ENCODE results near the gene RBKS.
"Not testable (repeated sequence)": the region's sequence is repeated elsewhere in the genome, so short reads cannot be mapped to it uniquely, and the experiment has no call there.

RBKS gene

GRCh38 chr2:27762951-27763906 lies 127.0 kb downstream of the RBKS start:
- Histone ChIP-seq H3K27ac (ENCODE audit: low read depth, low read length) (no peak overlapping the region), H3K27me3 (ENCODE audit: control insufficient read depth, insufficient read depth, low read length) (peaks cover 6% of the 10 kb centered on the region; the same call in 1 of the 2 replicates), H3K9ac (ENCODE audit: low read length) (no peak overlapping the region), H3K36me3 (ENCODE audit: control insufficient read depth, insufficient read depth, low read length) (no peaks in the 10 kb centered on the region), H3K4me3 (ENCODE audit: low read depth, low read length) (no peak overlapping the region), H3K4me1 (ENCODE audit: control insufficient read depth, insufficient read depth, low read length) (no peaks in the 10 kb centered on the region), H3K9me3 (ENCODE audit: control insufficient read depth, insufficient read depth, low read depth, low read length) (no peaks in the 10 kb centered on the region)

- Histone ChIP-seq H3K36me3 (ENCODE audit: control insufficient read depth, insufficient read depth, low read length) (no peaks in the 10 kb centered on the region), H3K27me3 (ENCODE audit: control insufficient read depth, insufficient read depth, low read length) (no peaks in the 10 kb centered on the region), H3K4me3 (ENCODE audit: low read depth, low read length) (no peak overlapping the region), H3K9me3 (ENCODE audit: control insufficient read depth, insufficient read depth, low read depth, low read length) (no peaks in the 10 kb centered on the region), H3K27ac (ENCODE audit: low read depth, low read length) (no peak overlapping the region), H3K9ac (ENCODE audit: low read length) (no peak overlapping the region), H3K4me1 (ENCODE audit: control insufficient read depth, insufficient read depth, low read length) (peaks cover 15% of the 10 kb centered on the region)
These were observed 133.4 kb downstream of the RBKS start for GRCh38 chr2:27756544-27757498.

DNA sequence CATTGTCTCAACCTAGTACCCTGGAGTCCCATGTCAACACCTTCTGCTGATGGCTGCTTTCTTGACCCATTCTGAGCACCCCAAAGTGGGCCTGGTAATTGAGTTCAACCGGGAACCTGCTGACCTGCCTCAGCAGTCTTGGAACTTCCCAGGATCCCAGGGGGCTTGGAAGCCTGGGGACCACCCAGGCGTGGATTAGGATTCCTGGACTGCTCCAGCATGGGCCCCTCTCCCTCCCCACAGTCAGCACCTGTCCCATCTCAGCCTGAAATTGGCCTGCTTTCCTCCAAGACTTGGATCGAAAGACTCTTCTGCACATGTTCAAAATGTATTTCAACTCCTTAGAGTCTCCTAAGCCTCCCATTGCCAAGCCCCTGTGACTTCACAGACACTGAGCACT lies 134.1 kb downstream of the RBKS start:
- Histone ChIP-seq H3K9me3 (ENCODE audit: control insufficient read depth, insufficient read depth, low read depth, low read length) (no peaks in the 10 kb centered on the region), H3K4me1 (ENCODE audit: control insufficient read depth, insufficient read depth, low read length) (peaks cover 18% of the 10 kb centered on the region), H3K27ac (ENCODE audit: low read depth, low read length) (no peak overlapping the region), H3K9ac (ENCODE audit: low read length) (no peak overlapping the region), H3K27me3 (ENCODE audit: control insufficient read depth, insufficient read depth, low read length) (no peaks in the 10 kb centered on the region), H3K36me3 (ENCODE audit: control insufficient read depth, insufficient read depth, low read length) (no peaks in the 10 kb centered on the region), H3K4me3 (ENCODE audit: low read depth, low read length) (no peak overlapping the region)

DNA sequence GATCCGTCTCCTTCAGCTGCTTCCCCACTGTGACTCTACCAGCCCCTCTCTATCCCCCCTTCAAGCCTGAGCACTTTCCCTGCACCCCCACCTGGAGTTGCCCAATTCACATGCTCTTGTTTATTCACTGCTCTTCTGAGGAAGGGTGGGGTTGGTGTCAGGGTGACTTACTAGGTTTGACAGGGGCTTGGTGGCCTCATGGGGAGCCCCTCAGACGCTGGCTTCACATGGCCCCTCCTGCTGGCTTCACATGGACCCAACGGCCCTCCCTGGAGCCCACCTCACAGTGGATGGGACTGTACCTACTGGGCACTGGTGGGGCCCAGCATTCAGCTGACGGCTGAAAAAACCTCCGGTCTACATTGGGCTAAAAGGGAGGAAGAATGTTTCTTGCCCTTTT lies 135.4 kb downstream of the RBKS start:
- Histone ChIP-seq H3K36me3 (ENCODE audit: control insufficient read depth, insufficient read depth, low read length) (no peaks in the 10 kb centered on the region), H3K9me3 (ENCODE audit: control insufficient read depth, insufficient read depth, low read depth, low read length) (no peaks in the 10 kb centered on the region), H3K9ac (ENCODE audit: low read length) (no peak overlapping the region), H3K4me1 (ENCODE audit: control insufficient read depth, insufficient read depth, low read length) (peaks cover 18% of the 10 kb centered on the region), H3K27me3 (ENCODE audit: control insufficient read depth, insufficient read depth, low read length) (no peaks in the 10 kb centered on the region), H3K27ac (ENCODE audit: low read depth, low read length) (no peak overlapping the region), H3K4me3 (ENCODE audit: low read depth, low read length) (no peak overlapping the region)

DNA sequence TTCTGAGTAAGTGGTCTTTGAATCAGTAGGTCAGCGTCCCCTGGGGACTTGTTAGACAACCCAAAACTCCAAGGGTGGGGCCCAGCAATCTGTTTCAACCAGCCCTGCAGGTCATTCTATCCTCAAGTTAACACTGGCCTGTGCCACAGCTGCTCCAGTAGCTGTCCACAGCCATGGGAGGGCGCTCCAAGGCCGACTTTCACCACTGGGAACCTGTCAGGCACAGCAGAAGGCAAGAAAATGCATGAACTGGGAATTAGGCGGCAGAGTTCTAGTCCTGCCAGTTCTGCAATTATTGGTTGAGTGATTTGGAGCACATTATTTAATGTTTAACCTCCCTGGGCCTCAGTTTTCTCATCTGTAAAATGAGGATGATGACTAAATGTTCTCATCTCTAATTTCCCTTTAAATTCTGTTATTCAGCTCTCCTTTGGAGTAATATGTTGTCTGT lies 136.0 kb downstream of the RBKS start:
- Histone ChIP-seq H3K27me3 (ENCODE audit: control insufficient read depth, insufficient read depth, low read length) (no peaks in the 10 kb centered on the region), H3K27ac (ENCODE audit: low read depth, low read length) (no peak overlapping the region), H3K9ac (ENCODE audit: low read length) (no peak overlapping the region), H3K36me3 (ENCODE audit: control insufficient read depth, insufficient read depth, low read length) (no peaks in the 10 kb centered on the region), H3K4me3 (ENCODE audit: low read depth, low read length) (no peak overlapping the region), H3K4me1 (ENCODE audit: control insufficient read depth, insufficient read depth, low read length) (peaks cover 18% of the 10 kb centered on the region), H3K9me3 (ENCODE audit: control insufficient read depth, insufficient read depth, low read depth, low read length) (peaks cover 4% of the 10 kb centered on the region)

DNA sequence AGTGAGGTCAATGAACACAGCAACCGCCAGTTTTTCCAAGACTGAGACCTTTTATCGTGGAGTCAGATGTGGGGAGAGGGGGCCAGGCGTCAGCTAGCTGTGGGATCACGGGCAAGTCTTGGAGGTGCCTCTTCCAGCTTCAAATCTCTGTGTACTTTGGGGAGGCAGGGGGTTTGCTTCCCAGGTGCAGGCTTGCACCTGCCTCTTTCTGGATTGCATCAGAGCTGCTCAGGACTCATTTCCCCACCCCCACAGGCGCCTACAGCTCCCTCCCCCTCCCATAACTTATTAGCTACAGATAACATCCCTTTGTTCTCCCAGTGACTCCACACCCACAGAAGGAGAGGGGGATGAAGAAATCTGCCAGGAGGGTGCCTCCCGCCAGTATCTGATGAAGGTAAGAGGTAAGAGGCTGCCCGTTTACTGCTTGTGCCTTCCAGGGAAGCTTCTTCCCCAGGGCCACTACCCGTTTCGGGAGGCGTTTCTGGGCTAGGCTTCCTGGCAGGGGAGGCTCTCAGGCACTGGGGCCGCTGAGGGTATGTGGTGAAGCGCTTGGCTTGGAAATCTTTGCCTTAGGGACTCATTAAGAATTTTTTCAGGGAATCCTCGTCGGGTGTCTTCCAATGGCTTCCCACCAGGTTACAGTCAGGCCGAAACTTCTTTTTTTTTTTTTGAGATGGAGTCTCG lies 137.5 kb downstream of the RBKS start:
- H3K9ac ChIP-seq (ENCODE audit: low read length), result peak overlapping the region; percentile 95
- no peaks in the 10 kb centered on the region for H3K36me3 ChIP-seq (ENCODE audit: control insufficient read depth, insufficient read depth, low read length)
- H3K4me1 ChIP-seq (ENCODE audit: control insufficient read depth, insufficient read depth, low read length), result peaks cover 18% of the 10 kb centered on the region
- H3K27me3 ChIP-seq (ENCODE audit: control insufficient read depth, insufficient read depth, low read length), result no peaks in the 10 kb centered on the region
- H3K9me3 ChIP-seq (ENCODE audit: control insufficient read depth, insufficient read depth, low read depth, low read length), result peaks cover 12% of the 10 kb centered on the region
- peak overlapping the region; percentile 62 for H3K4me3 ChIP-seq (ENCODE audit: low read depth, low read length)
- H3K27ac ChIP-seq (ENCODE audit: low read depth, low read length), result peak overlapping the region; percentile 82

DNA sequence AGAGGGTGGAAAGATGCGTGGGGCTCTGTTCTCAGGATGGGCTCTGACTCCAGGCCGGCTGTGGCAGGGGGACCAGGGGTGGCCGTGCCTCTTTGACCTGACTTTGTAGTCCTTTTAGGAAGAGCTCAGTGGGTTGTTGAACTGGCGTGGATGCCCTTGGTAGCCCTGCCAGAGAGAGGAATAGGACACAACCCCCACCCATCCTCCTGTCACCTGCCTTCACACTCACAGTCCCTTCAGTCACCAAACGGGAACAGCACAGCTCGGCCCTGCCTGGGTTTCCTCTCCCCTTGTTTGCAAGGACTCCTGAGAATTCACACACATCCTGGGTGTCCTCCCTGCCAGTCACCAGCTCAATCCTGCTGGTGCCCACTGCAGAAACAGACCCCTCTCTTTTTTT lies 138.8 kb downstream of the RBKS start:
- Histone ChIP-seq H3K4me3 (ENCODE audit: low read depth, low read length) (no peak overlapping the region), H3K27me3 (ENCODE audit: control insufficient read depth, insufficient read depth, low read length) (no peaks in the 10 kb centered on the region), H3K4me1 (ENCODE audit: control insufficient read depth, insufficient read depth, low read length) (peaks cover 18% of the 10 kb centered on the region), H3K9me3 (ENCODE audit: control insufficient read depth, insufficient read depth, low read depth, low read length) (peaks cover 12% of the 10 kb centered on the region), H3K9ac (ENCODE audit: low read length) (no peak overlapping the region), H3K27ac (ENCODE audit: low read depth, low read length) (no peak overlapping the region), H3K36me3 (ENCODE audit: control insufficient read depth, insufficient read depth, low read length) (no peaks in the 10 kb centered on the region)

- H3K9me3 ChIP-seq (ENCODE audit: control insufficient read depth, insufficient read depth, low read depth, low read length), result peaks cover 12% of the 10 kb centered on the region
- H3K36me3 ChIP-seq (ENCODE audit: control insufficient read depth, insufficient read depth, low read length), result not testable (repeated sequence)
These were observed 141.2 kb downstream of the RBKS start for GRCh38 chr2:27748803-27749554.

DNA sequence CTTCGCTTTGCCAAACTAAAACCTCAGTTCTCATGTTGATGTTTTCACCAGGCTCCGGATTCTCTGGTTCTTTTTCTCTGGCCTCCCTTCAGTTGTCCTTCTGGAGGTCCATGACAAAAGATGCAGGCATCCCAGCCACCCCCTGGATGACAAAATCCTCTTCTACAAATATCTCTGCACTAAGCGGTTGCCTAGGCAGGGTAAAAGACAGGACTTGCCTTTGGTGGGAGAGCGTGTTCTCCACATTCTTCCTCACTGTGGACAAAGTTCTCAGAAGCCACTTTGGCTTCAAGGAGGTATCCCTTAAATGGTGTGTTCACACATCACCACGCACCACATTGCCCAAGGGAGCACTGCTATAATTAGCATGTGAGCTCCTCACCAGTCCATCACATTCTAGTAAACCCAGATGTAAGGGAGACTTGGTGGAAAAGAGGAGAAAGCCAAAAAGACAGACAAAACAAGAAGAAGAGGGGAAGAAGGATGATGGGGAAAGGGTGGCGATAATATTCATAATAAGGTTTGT lies 142.3 kb downstream of the RBKS start:
- Histone ChIP-seq H3K4me3 (ENCODE audit: low read depth, low read length) (no peak overlapping the region), H3K9ac (ENCODE audit: low read length) (no peak overlapping the region), H3K27me3 (ENCODE audit: control insufficient read depth, insufficient read depth, low read length) (no peaks in the 10 kb centered on the region; the same call in 1 of the 2 replicates), H3K27ac (ENCODE audit: low read depth, low read length) (no peak overlapping the region), H3K4me1 (ENCODE audit: control insufficient read depth, insufficient read depth, low read length) (peaks cover 11% of the 10 kb centered on the region), H3K9me3 (ENCODE audit: control insufficient read depth, insufficient read depth, low read depth, low read length) (peaks cover 12% of the 10 kb centered on the region), H3K36me3 (ENCODE audit: control insufficient read depth, insufficient read depth, low read length) (no peaks in the 10 kb centered on the region)

More at GRCh38 chr2:27748803-27749554, 141.2 kb downstream of the RBKS start:
- H3K4me3 ChIP-seq (ENCODE audit: low read depth, low read length); H3K27me3 ChIP-seq (ENCODE audit: control insufficient read depth, insufficient read depth, low read length); H3K9ac ChIP-seq (ENCODE audit: low read length); H3K27ac ChIP-seq (ENCODE audit: low read depth, low read length): not testable (repeated sequence)
- H3K4me1 ChIP-seq (ENCODE audit: control insufficient read depth, insufficient read depth, low read length), result peaks cover 18% of the 10 kb centered on the region

GRCh38 chr2:27746325-27746724 lies 143.9 kb downstream of the RBKS start:
- Histone ChIP-seq H3K9ac (ENCODE audit: low read length) (no peak overlapping the region), H3K27me3 (ENCODE audit: control insufficient read depth, insufficient read depth, low read length) (no peaks in the 10 kb centered on the region; the same call in 1 of the 2 replicates), H3K27ac (ENCODE audit: low read depth, low read length) (no peak overlapping the region), H3K4me3 (ENCODE audit: low read depth, low read length) (no peak overlapping the region), H3K9me3 (ENCODE audit: control insufficient read depth, insufficient read depth, low read depth, low read length) (peaks cover 12% of the 10 kb centered on the region), H3K36me3 (ENCODE audit: control insufficient read depth, insufficient read depth, low read length) (no peaks in the 10 kb centered on the region), H3K4me1 (ENCODE audit: control insufficient read depth, insufficient read depth, low read length) (peaks cover 2% of the 10 kb centered on the region; the same call in 1 of the 2 replicates)
